NCI-H82 treated with DMSO at 0.1 percent for 48 hours (cell line): ENCODE measurements around the gene RBBP9.
"Not testable (repeated sequence)": the region's sequence is repeated elsewhere in the genome, so short reads cannot be mapped to it uniquely, and the experiment has no call there.

Source experiments
- DNase-seq: peaks from one replicate; lab custom pipeline; 2025; ENCODE audit not compliant: unreplicated experiment; lab: John Stamatoyannopoulos, UW

The RBBP9 gene

GRCh38 chr20:18496740-18497592 is at the start of gene RBBP9:
RBBP9 (minus strand) TSS chr20:18497225; CDS start chr20:18497167, 58 bp downstream.
- peak; percentile 69 for DNase-seq

- DNase-seq = no peak
Observed at GRCh38 chr20:18545566-18545965, 48.5 kb upstream of the RBBP9 start.

- no peak for DNase-seq
Observed at GRCh38 chr20:18543932-18544331, 46.9 kb upstream of the RBBP9 start.

- no peak for DNase-seq
Observed at GRCh38 chr20:18543216-18543615, 46.2 kb upstream of the RBBP9 start.

GRCh38 chr20:18541741-18542140 is 44.7 kb upstream of the RBBP9 start:
- DNase-seq = no peak

- DNase-seq = no peak
Observed at GRCh38 chr20:18537651-18538050, 40.6 kb upstream of the RBBP9 start.

- no peak for DNase-seq
Observed at GRCh38 chr20:18533978-18534644, 37.1 kb upstream of the RBBP9 start.

GRCh38 chr20:18533491-18533890 is 36.5 kb upstream of the RBBP9 start:
- no peak for DNase-seq

GRCh38 chr20:18532626-18533025 is 35.6 kb upstream of the RBBP9 start:
- no peak for DNase-seq

GRCh38 chr20:18529041-18529440 is 32.0 kb upstream of the RBBP9 start:
- no peak for DNase-seq

GRCh38 chr20:18527836-18528235 is 30.8 kb upstream of the RBBP9 start:
- no peak for DNase-seq

GRCh38 chr20:18527339-18527738 is 30.3 kb upstream of the RBBP9 start:
- DNase-seq = no peak

- DNase-seq = not testable (repeated sequence)
Observed at GRCh38 chr20:18526761-18527160, 29.7 kb upstream of the RBBP9 start.

GRCh38 chr20:18524646-18525045 is 27.6 kb upstream of the RBBP9 start:
- no peak for DNase-seq

GRCh38 chr20:18523066-18523465 is 26.0 kb upstream of the RBBP9 start:
- DNase-seq = no peak

GRCh38 chr20:18522066-18522465 is 25.0 kb upstream of the RBBP9 start:
- not testable (repeated sequence) for DNase-seq

- DNase-seq = no peak
Observed at GRCh38 chr20:18515973-18516372, 18.9 kb upstream of the RBBP9 start.

GRCh38 chr20:18514127-18514526 is 17.1 kb upstream of the RBBP9 start:
- no peak for DNase-seq

- DNase-seq = no peak
Observed at GRCh38 chr20:18513208-18513607, 16.2 kb upstream of the RBBP9 start.

GRCh38 chr20:18511571-18511970 is 14.5 kb upstream of the RBBP9 start:
- DNase-seq = no peak

- DNase-seq = peak; percentile 95
Observed at GRCh38 chr20:18507218-18508191, 10.5 kb upstream of the RBBP9 start, which contains the start of gene SEC23B. SEC23B (plus strand) TSS chr20:18507940; CDS start chr20:18510836, 2,896 bp downstream.
